Gastroesophageal sphincter (tissue), 4 donors: Measurements from ENCODE around the gene TOP3A. TPM values are rescaled to one million over a fixed set of nuclear protein-coding genes. Genes with fewer than 3 reads are reported as not detected.

Experiments used
- ATAC-seq: fragments of 150-250 bp; one replicate; pipeline ENCODE4 v1.9.1; 2016; ENCODE audit warnings: mild to moderate bottlenecking, moderate library complexity
- H3K27ac ChIP-seq, 4 donors: fragments of 200-600 bp; sonication (generic) in 3 of 4; 1 replicate in 3 of 4; 2 replicates in 1 of 4; pipeline ENCODE4 v1.5.1; 2016 to 2019
- H3K27me3 ChIP-seq: fragments of 200-600 bp; sonication (generic); one replicate; pipeline ENCODE4 v1.5.1; 2019
- H3K36me3 ChIP-seq, 2 donors: fragments of 200-600 bp; sonication (generic); one replicate each; pipeline ENCODE4 v1.5.1; 2019; ENCODE audit warnings: control low read depth in 1 of 2
- H3K4me1 ChIP-seq, 3 donors: fragments of 200-600 bp; sonication (generic); 1 replicate in 2 of 3; 2 replicates in 1 of 3; pipeline ENCODE4 v1.5.1; 2016 to 2019; ENCODE audit warnings: control low read depth in 2 of 3
- H3K4me3 ChIP-seq, 2 donors: fragments of 200-600 bp; sonication (generic); one replicate each; pipeline ENCODE4 v1.5.1; 2019; ENCODE audit warnings: mild to moderate bottlenecking in 1 of 2, moderate library complexity in 1 of 2
- H3K9me3 ChIP-seq, 3 donors: fragments of 200-600 bp; sonication (generic); one replicate each; pipeline ENCODE4 v1.5.1; 2017 to 2019; ENCODE audit warnings: control low read depth in 2 of 3
- CTCF ChIP-seq, 4 experiments: fragments of 200-600 bp in 2 of 4; fragments of 450-650 bp in 2 of 4; sonication (generic) in 1 of 4; IDR thresholded peaks; one replicate each; pipeline ENCODE4 v1.5.1; 2017 to 2019; ENCODE audit warnings: antibody characterized with exemption in 4 of 4, mild to moderate bottlenecking in 2 of 4, moderate library complexity in 2 of 4
- EP300 ChIP-seq: sonication (generic); formaldehyde crosslinking; IDR thresholded peaks from one replicate; pipeline ENCODE4 v1.6.1; 2017; ENCODE audit warnings: antibody characterized with exemption, mild to moderate bottlenecking
- POLR2A ChIP-seq, 2 donors: fragments of 450-650 bp; IDR thresholded peaks; one replicate each; pipeline ENCODE4 v1.6.1; 2017; ENCODE audit warnings: antibody characterized with exemption in 2 of 2, mild to moderate bottlenecking in 2 of 2, moderate library complexity in 1 of 2
- POLR2AphosphoS5 ChIP-seq: sonication (generic); formaldehyde crosslinking; IDR thresholded peaks from one replicate; pipeline ENCODE4 v1.6.1; 2017; ENCODE audit warnings: antibody characterized with exemption
- WGBS, 2 donors: methylation state at CpG; one replicate each; pipeline ENCODE4 v1.1.5; 2018; ENCODE audit warnings: low coverage in 1 of 2; 5-methylcytosine and 5-hydroxymethylcytosine counted together
- total RNA-seq, 4 donors: library from RNA; depleted of rRNA; stranded (reverse); fragments of >200 nt; gene quantifications; one replicate each; pipeline ENCODE4 v1.1.0, GENCODE V29; 2016

TOP3A gene
- total RNA-seq, 4 donors from 2014 or later = 19.6 to 49.7 (median 26.8) TPM

DNA sequence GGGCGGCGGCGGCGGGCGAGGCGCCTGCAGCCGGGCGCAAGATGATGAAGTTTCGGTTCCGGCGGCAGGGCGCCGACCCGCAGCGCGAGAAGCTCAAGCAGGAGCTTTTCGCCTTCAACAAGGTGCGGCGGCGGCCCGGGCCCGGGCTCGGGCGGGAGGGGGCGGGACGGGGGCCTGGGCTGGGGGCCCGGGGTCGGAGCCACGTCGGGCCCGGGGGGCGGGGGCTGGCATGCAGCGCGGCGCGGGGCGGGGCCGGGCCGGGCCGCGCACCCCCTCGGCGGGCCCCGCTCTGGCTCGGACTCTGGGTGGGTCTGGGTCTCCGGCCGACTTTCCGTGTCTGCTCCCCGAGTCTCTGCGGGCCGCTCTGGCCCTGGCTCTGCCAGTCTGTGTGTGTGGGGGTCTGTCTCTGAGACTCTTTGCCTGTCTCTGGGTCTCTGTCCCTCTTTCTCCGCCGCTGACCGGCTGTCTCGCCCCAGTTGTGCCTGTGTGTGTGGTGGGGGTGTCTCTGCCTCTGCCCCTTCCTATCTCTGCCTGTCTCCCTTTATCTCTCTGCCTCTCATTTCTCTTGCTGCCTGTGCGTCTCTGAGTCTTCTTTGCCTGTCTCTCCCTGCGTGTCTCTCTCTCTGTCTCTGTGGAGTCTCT, 89.0 kb downstream of the TOP3A start:
- WGBS, 2 donors = 0% methylated on average over 5 to 11 of the region's 57 CpGs

GRCh38 chr17:18225121-18225641, 89.6 kb downstream of the TOP3A start, which contains the start of gene LLGL1:
Gene LLGL1, plus strand, starts transcription at chr17:18225635. Its CDS starts 48 bp downstream, at chr17:18225683.
- Histone ChIP-seq H3K27ac (peak within 1 kb of the TSS in 3 of 4 donors; percentile 66 to 81 (median 80)), H3K36me3 (no peaks in the 10 kb centered on the region), H3K27me3 (no peaks in the 10 kb centered on the region), H3K9me3 (no peaks in the 10 kb centered on the region), H3K4me1 (peaks cover 0 to 37% (median 15%) of the 10 kb centered on the region in 3 donors), H3K4me3 (peak within 1 kb of the TSS; percentile 39 to 65)
- no peak for TF ChIP-seq CTCF (IDR thresholded peaks at IDR 0.05)
- TF ChIP-seq POLR2AphosphoS5 = peak; percentile 33
- WGBS, 2 donors = 0 to 6% methylated on average over 2 to 7 of the region's 60 CpGs
- ATAC-seq = peak; percentile 97

More for the DNA sequence above, 89.0 kb downstream of the TOP3A start:
- Histone ChIP-seq H3K4me3 (peak overlapping the region; percentile 39 to 65), H3K36me3 (no peaks in the 10 kb centered on the region), H3K27ac (peak overlapping the region in 3 of 4 donors; percentile 62 to 80 (median 66)), H3K27me3 (no peaks in the 10 kb centered on the region), H3K4me1 (peaks cover 0 to 37% (median 15%) of the 10 kb centered on the region in 3 donors), H3K9me3 (no peaks in the 10 kb centered on the region)
- TF ChIP-seq POLR2AphosphoS5 = no peak
- TF ChIP-seq POLR2A (IDR thresholded peaks at IDR 0.05) = no peak
- TF ChIP-seq CTCF (IDR thresholded peaks at IDR 0.05) = no peak
- no peak for TF ChIP-seq EP300
- peak; percentile 17 for ATAC-seq

DNA sequence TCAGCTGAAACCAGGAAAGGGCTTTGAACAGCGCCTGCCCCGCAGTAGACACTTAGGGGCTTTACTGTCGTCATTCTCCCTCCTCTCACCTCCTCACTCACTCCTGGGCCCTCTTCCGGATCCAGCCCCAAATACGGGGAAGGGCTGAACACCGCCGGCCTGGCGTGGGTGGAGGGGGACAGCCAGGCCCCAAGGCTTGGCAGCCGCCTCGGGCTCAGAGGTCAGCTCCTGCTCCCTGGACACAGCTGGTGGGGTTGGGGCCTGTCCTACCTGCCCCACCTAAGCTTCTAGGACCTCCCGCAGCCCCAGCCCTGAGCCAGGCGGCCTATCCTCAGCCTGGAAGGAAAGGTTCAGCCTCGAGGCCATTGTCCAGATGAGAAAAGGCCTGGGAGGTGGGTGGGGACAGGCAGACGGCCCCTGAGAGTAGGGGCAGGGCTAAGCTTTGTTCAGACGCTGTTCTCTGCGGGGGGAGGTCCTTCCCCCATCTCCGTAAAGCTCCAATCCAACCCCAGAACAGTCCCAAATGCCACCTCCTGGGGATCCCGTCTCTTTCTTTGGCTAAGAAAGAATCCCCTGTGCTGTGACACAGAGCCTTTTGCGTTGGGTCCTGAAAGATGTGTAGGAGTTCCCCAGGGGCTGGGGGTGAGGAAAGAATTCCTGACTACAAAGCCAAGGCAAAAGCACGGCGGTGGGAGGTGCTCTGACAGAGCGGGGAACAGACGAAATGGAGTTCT, 90.2 kb downstream of the TOP3A start:
- Histone ChIP-seq H3K27ac (peak overlapping the region in 3 of 4 donors; percentile 66 to 81 (median 76)), H3K4me3 (peak overlapping the region in 1 of 2 donors; percentile 65), H3K27me3 (no peaks in the 10 kb centered on the region), H3K4me1 (peaks cover 0 to 37% (median 15%) of the 10 kb centered on the region in 3 donors), H3K9me3 (no peaks in the 10 kb centered on the region), H3K36me3 (no peaks in the 10 kb centered on the region)
- no peak for TF ChIP-seq POLR2AphosphoS5
- TF ChIP-seq CTCF (IDR thresholded peaks at IDR 0.05) = no peak
- no peak for TF ChIP-seq POLR2A (IDR thresholded peaks at IDR 0.05)
- TF ChIP-seq EP300 = no peak
- peak; percentile 35 for ATAC-seq
- WGBS, 2 donors = 10 to 23% methylated on average over 4 to 12 of the region's 23 CpGs

DNA sequence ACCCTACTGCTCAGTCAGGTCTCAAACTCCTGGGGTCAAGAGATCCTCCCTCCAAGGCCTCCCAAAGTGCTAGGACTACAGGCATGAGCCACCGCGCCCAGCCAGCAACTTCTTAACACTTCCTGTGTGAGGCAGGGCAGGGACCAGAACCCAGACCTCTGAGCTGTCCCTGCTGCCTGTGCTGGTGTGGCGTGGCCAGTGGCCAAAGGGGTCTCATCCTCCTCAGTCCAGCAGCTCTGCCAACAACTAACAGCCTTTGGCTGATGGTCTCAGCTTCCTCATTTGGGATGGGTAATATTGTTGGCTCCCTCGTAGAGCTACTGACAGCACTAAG, 90.8 kb downstream of the TOP3A start:
- 80% methylated on average over 1 of the region's 4 CpGs; no CpG with 5 or more reads in 1 of the 2 donors for WGBS, 2 donors
- H3K27me3 ChIP-seq = no peaks in the 10 kb centered on the region
- H3K27ac ChIP-seq = peak overlapping the region in 3 of 4 donors; percentile 66 to 81 (median 76)
- peaks cover 0 to 42% (median 18%) of the 10 kb centered on the region in 3 donors for H3K4me1 ChIP-seq
- TF ChIP-seq POLR2A (IDR thresholded peaks at IDR 0.05) (no peak), CTCF (IDR thresholded peaks at IDR 0.05) (no peak), EP300 (no peak), POLR2AphosphoS5 (no peak)
- no peak overlapping the region for H3K4me3 ChIP-seq
- no peaks in the 10 kb centered on the region for H3K9me3 ChIP-seq
- no peaks in the 10 kb centered on the region for H3K36me3 ChIP-seq
- no peak for ATAC-seq

Other genes starting within 250 kb of the TOP3A start
- 10 to 100 TPM; 27.4 to 43.7 (median 33.9) TPM for gene DRG2, start 227.0 kb downstream of the TOP3A start, total RNA-seq
- gene MYO15A, start 206.2 kb downstream of the TOP3A start, total RNA-seq = 1 to 10 TPM in 1 of 4 donors, under 1 TPM in 3; 0.59 to 1.2 (median 0.70) TPM
- gene ALKBH5, start 131.2 kb downstream of the TOP3A start, total RNA-seq = 100 to 1,000 TPM; 123 to 207 (median 131) TPM
- gene LLGL1, start 89.4 kb downstream of the TOP3A start, total RNA-seq = 10 to 100 TPM; 16.7 to 31.7 (median 22.1) TPM
- gene FLII, start 56.3 kb downstream of the TOP3A start, total RNA-seq = 100 to 1,000 TPM; 283 to 543 (median 310) TPM
- 10 to 100 TPM; 10.8 to 19.0 (median 12.5) TPM for gene MIEF2, start 54.3 kb downstream of the TOP3A start, total RNA-seq
- gene SMCR8, start 299 bp upstream of the TOP3A start, total RNA-seq = 10 to 100 TPM; 14.0 to 20.0 (median 14.9) TPM
- 10 to 100 TPM; 16.3 to 30.3 (median 21.1) TPM for gene SHMT1, start 48.6 kb upstream of the TOP3A start, total RNA-seq
- gene EVPLL, start 62.8 kb upstream of the TOP3A start, total RNA-seq = not detected
- not detected for gene LGALS9C, start 161.8 kb upstream of the TOP3A start, total RNA-seq